GM21526 (cell line): ENCODE results near the gene TUBB.
"Not testable (repeated sequence)": the region's sequence is repeated elsewhere in the genome, so short reads cannot be mapped to it uniquely, and the experiment has no call there.

Source experiments
- ATAC-seq: cut with Tn5 transposase; IDR thresholded peaks from one replicate; pipeline ENCODE4 v1.9.1; 2021; ENCODE audit warnings: moderate library complexity; ENCODE audit not compliant: unreplicated experiment, low FRiP score

Gene TUBB

DNA sequence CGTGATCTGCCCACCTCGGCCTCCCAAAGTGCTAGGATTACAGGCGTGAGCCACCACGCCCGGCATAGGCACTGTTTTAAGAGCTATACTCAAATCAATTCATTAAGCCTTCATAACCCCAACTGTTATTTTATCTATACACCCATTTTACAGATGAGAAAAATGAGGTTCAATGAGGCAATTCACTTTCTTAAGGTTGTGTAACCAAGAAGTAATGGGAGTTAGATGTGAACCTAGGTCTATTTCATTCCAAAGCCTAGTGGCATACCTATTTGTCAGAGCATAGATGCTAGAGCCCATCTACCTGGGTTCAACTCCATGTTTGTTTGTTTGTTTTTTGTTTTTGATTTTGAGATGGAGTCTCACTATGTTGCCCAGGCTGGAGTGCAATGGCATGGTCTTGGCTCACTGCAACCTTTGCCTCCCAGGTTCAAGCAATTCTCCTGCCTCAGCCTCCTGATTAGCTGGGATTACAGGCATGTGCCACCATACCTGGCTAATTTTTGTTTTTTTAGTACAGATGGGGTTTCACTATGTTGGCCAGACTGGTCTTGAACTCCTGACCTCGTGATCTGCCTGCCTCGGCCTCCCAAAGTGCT, 36.4 kb downstream of the TUBB start:
- ATAC-seq = not testable (repeated sequence)

DNA sequence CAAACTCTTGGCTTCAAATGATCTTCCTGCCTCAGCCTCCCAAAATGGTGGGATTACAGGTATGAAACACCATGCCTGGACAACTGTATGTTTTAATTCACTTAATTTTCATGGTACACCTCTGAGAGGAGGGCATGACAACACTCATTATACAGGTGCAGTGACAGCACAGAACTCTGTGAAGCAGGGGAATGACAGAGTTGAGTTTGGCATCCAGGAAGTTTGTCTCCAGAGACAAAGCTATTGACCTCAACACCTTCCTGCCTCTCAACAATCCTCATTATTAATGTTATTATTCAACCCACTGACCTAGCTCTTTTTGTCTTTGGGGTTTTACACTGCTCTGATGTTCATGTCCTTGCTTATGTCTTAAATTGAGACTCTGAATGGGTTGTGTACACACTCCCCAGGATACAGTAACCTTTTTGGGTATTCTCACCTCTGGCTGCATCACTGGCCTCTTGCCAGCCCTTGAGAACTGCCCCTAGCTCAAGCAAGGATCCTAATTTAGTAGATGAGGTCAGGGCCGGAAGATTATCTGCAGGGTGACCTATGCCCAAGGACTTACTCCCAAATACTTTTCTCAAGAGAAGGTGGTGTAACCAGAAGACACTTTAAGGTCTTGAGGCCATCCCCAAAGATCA, 37.2 kb downstream of the TUBB start:
- no peak for ATAC-seq

DNA sequence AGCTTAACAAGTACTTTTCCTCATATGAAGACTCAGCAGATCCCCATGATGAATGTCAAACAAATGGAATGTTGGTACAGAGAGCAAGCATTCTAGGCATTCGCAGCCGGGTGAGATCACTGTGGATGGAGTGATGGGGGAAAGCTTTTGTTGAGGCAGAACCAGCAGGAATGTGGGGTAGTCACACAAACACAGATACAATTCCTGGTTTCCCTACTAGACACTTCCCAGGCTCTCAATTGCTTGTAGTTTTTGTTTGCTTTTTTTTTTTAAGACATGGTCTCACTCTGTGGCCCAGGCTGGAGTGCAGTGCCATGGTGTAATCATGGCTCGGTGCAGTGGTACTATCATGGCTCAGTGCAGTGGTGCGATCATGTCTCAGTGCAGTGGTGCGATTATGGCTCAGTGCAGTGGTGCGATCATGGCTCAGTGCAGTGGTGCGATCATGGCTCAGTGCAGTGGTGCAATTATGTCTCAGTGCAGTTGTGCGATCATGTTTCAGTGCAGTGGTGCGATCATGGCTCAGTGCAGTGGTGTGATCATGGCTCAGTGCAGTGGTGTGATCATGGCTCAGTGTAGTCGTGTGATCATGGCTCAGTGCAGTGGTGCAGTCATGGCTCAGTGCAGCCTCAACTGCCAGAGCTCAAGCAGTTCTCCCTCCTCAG, 39.6 kb downstream of the TUBB start:
- ATAC-seq = no peak

DNA sequence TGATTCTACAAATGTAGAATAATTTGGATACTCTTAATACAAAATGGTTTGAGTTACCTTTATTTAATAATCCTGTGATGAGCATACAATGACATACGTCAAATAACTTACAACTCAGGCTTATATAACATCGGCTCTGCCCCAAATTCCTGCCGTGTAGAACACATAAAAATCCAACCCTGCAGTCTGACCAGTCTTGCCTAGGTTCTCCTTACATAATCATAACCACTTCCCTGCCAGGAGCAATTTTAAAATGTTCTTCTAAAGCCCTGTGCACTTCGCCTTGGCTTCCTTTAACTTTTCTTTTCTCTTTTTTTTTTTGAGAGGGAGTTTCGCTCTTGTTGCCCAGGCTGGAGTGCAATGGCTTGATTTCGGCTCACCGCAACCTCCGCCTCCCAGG, 40.4 kb downstream of the TUBB start:
- ATAC-seq = no peak

DNA sequence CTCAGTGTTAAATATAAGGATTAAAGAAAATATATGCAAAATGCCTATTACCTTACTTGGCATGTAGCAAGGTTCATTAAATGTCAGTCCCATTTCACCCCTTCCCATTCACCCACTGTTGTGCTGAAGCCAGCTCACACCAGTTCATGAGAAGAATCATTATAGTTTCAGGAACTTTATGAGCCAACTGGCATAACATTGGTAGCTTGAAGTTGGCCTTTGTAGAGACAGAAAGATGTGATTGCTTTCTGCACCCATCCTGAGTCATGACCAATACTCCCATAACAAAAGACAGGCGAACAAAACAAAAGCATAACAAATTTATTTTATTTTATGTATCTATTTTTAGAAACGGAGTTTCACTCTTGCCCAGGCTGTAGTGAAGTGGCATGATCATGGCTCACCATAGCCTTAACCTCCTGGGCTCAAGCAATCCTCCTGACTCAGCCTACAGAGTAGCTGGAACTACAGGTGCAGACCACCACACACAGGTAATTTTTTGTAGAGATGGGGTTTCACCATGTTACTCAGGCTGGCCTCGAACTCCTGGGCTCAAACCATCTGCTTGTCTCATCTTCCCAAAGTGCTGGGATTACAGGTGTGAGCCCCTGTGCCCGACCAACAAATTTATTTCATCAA, 41.8 kb downstream of the TUBB start:
- no peak for ATAC-seq

DNA sequence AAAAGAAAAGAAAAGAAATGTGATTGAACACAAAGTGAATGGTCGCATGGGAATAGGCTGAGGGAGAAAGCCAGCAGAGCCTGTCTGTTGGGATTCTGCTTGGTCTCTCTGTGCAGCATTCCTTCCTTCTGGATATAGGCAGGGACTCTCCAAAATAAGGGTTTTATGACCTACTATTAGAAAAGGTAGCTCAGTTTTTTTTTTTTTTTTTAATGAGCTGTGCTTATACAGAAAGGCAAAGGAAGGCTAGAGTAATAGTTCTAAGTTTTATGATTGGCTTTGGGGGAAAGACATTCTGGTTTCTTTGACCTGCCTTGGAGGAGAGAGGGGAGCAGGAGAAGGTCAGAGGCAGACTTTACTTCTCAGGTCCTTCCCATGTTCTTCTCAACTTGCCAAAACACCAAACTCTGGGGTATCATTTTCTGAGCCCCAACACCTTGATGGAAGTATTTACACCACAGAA, 43.0 kb downstream of the TUBB start:
- ATAC-seq = no peak

DNA sequence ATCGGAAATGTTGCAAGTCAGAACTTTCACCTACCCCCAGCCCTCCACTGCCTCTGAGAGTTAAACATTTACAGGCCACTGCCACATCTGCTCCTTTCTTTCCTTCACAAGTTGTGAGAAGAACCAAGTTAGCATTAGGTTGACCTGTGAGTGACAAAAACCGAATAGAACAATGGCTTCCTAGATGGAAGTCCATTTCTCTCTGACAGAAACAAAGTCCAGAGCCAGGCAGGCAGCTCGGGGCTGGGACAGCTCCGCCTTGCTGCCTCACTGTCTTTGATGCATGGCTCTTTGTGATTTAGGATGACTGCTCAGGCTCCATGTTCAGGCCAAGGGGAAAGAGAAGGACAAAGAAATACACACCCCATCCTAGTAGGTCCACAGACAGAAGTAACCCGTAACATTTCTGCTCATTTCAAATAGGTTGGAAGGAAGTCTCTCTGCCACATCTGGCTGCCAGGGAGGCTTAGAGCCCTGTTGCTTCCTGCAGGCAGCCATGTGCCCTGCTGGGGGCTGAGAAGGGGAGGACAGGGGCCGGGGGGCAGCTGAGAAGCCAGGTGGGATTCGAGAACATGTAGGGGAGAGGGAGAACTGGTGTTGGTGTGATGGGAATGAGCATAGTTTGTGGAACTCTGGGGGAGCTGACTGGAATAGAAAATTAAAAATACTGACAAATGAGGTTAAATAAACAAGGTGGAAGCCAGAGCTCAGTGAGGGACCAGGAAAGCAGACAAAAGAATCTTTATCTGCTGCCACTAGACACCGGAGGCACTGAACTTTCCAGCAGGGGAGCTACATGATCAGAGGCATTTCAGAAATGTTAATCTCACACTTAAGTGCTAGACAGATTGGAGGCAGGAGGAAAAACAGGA, 43.7 kb downstream of the TUBB start:
- ATAC-seq = no peak

DNA sequence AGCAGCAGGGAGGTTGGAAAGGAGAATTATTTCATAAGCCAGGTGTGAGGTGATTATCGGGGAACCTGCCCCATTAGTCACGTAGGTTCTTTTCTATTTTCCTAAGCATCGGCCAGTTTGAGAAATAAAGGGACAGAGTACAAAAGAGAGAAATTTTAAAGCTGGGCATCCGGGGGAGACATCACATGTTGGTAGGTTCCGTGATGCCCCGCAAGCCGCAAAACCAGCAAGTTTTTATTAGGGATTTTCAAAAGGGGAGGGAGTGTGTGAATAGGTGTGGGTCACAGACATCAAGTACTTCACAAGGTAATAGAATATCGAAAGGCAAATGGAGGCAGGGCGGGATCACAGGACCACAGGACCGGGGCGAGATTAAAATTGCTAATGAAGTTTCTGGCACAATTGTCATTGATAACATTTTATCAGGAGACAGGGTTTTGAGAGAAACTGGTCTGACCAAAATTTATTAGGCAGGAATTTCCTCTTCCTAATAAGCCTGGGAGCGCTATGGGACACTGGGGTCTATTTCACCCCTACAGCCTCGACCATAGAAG, 44.4 kb downstream of the TUBB start:
- not testable (repeated sequence) for ATAC-seq

DNA sequence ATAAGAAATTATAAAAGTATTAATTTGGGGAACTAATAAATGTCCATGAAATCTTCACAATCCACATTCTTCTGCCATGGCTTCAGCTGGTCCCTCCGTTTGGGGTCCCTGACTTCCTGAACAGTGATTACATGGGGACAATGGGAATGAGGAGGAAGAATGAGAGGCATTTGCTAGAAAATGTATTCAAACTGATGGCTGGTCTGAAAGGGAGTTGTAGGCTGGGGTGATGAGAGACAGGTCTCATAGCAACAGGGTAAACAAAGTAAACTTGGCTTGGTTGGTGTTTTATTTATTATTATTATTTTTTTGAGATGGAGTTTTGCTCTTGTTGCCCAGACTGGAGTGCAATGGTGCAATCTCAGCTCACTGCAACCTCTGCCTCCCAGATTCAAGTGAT, 45.3 kb downstream of the TUBB start:
- ATAC-seq = not testable (repeated sequence)

DNA sequence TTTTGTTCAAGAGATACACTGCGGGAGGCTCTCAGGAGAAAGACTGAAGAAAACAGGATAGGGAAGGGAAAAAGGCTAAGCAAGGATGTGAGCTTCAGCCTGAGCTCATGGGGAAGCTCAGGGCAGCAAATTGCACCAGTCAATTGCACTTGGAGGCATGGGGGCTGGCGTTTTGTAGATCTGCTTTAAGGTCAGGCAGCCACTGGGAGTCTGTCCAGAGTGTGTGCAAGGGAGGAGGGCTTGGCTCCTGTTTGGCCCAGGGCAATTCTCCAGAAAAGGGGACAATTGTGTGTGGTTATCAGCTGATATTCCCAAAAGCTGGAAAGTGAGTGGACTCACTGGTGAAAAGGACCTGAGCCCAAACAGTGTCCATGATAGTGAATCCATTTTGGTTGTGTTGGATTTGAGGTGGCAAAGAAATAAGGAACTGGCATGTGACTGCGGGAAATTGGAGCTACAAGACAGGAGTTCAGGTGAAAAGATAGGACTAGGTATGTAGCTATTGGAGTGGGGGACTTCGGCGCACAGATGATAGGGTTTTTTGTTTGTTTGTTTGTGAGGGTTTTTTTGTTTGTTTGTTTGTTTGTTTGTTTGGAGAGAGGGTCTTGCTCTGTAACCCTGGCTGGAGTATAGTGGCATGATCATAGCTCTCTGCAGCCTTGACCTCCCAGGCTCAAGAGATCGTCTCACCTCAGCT, 46.5 kb downstream of the TUBB start:
- ATAC-seq = no peak

DNA sequence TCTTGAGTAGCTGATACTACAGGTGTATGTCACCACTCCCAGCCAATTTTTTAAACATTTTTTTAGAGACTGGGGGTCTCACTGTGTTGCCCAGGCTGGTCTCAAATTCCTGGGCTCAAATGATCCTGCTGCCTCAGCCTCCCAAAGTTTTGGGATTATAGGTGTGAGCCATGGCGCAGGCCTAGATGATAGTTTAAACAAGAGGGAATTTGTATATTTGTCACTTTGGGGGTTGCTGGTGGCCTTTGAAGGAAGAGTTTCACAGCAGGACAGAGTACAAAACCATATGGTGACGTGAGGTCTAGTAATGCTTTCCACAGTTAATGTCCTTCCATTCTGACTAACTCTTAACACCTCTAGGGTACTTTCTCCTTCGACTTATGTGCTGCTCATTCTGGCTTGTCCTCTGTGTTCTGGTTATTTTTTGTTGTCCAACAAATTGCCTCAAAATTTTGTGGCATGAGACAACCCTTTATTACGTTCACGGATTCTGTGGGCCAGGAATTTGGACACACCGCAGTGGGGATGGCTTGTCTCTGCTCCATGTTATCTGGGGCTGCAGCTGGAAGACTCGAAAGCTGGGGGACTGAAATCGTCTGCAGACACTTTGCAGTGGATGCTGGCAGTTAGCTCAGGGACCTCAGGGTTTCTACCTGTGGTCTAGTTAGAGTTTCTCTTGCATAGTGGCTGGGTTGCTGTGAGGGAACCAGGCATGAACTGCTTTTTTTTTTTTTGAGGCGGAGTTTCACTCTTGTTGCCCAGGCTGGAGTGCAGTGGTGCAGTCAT, 47.2 kb downstream of the TUBB start:
- ATAC-seq = no peak

DNA sequence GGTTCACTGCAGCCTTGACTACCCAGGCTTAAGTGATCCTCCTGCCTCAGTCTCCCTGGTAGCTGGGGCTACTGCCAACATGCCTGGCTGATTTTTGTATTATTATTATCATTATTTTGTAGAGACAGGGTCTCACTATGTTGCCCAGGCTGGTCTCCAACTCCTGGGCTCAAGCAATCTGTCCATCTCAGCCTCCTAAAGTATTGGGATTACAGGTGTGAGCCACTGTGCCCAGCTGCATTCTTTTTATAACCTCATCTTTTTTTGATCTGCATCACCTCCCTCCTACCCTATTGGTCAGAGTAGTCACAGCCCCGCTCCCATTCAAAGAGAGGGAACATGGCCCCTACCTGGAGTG, 47.8 kb downstream of the TUBB start:
- ATAC-seq = no peak

DNA sequence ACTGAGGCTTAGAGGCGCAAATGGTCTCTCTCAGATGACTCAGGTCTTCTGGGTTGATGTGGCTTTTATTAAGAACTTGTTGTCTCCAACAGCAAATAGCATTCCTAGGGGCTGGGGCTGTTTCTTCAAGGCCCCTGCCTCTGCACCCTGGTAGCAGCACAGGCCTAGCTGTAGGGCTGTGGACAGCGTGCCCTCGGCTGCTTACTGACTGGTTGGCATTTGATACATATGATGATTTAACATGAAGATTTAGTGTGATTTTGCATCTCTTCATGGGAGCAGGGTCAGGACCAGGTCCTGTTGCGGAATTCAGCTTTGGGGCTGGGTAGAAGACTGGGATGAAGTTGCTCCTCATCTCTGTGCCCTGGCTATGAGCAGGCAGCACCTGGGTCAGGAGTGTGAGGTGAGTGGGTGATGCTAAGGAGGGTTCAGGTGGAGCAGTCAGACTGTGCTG, 48.5 kb downstream of the TUBB start:
- ATAC-seq = no peak

DNA sequence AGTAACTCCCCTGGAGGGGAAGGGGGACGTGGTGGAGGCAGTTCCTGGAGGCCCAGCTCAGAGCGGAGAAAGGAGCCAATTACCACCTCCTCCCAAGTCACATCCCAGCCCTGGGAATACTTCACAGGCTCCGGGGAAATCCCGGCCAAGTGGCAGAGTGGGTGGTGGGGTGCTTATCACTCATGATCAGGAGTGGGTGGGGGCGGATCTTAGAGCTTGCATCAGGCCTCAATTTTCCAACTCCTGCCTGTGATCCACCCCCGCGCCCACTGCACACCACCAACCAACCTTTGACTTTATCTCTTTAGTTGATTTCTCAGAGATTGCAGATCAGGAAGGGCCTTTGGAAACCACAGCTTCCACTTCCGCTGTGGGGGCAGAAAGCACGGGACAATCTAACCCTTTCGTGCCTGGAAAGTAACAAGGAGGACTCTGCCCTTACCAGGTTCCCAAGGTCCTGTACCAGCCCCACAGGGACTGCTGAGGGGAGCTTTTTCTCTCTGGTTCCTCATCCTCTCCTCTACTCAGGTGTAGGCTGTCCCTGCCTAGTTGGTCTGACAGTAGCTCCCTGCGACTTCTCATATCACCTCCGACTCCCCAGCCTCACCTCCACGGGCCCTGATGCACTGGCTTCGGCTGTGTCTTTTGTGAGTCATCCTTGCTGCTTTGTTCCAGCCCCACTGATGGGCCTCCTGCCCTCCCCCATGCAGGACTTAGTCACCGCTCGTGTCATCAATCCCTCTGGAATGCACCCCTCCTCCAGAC, 49.1 kb downstream of the TUBB start:
- ATAC-seq = no peak

DNA sequence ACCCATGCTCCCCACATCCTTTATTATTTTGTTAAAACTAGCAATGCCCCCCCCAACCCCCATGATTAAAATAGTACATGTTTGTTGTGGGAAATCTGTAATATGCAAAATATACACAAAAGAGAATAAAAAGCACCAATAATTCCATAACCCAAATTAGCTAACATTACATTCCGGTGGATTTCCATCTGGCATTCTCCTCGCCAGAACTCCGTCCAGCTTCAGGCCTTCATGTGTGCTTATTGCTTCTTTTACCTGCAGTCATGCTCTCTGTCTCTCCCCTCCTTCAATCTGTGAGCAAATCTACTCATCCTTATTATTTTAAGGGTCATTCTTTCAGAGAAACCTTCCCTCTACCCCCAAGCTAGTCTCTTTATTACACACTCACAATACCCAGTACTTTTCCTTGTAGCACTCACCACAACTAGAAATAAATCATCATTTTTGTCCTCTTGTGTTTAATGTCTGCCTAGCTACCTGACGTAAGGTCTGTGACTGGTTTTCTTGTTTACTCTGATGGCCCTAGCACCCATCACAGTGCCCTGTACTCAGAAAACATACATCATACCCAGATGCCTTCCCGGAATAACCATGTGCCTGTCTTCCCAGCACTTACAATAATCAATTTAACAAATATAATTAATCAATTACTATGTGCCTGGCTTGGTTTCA, 49.8 kb downstream of the TUBB start:
- no peak for ATAC-seq

DNA sequence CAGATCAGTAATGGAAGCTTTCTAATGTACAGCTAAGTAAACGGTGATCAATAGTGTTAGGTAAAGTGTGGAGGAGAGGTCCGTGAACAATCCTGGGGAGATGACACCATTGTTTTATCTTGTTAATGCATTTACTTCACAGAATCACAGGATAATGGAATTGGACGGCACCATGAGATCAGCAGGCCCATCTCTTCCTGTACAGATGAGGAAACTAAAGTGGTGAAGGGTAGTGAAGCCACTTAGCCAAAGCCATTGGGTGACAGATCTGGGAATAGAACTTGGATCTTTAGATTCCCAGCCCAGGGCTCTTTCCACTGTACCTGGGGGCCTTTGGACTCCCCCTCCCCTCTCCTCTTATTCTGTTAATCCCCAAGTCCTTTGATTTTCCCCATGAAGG, 50.4 kb downstream of the TUBB start:
- ATAC-seq = no peak

DNA sequence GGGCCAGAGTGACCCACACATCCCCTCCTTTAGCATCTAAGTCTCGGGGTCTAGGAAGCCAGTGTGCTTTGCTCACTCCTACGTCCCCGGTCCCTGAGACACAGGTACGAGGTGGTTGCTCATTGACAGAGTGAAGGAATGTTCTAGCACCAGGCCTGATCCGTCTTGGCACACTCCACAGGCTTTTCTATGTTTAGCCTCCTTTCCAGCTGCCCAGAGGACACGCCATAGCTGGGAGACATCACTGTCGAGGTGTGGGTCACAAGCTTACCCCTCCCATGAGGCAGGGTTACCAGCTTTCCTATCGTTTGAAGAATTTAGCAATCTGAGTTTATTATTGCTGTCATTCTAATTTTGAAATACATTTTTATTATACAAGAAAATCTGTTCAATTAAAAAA, 54.5 kb downstream of the TUBB start:
- ATAC-seq = no peak
